Activated naive CD8-positive, alpha-beta T cell treated with anti-CD3 and anti-CD28 coated beads for 36 hours (primary cell): Measurements from ENCODE around the gene DOCK2. TPM values are rescaled to one million over a fixed set of nuclear protein-coding genes. Genes with fewer than 3 reads are reported as not detected.

Source experiments
- DNase-seq: peaks from one replicate; pipeline ENCODE4 v3.0.0; 2021
- H3K27ac Mint-ChIP-seq: one replicate; pipeline ENCODE4 v1.8.0; 2022; ENCODE audit warnings: mild to moderate bottlenecking, moderate library complexity, mixed read lengths
- H3K27me3 Mint-ChIP-seq: one replicate; pipeline ENCODE4 v1.8.0; 2022; ENCODE audit warnings: mild to moderate bottlenecking, mixed read lengths
- H3K36me3 Mint-ChIP-seq: one replicate; pipeline ENCODE4 v1.8.0; 2021; ENCODE audit warnings: mild to moderate bottlenecking, mixed read lengths
- H3K4me1 Mint-ChIP-seq: one replicate; pipeline ENCODE4 v1.8.0; 2021; ENCODE audit warnings: mixed read lengths
- H3K4me3 Mint-ChIP-seq: one replicate; pipeline ENCODE4 v1.8.0; 2022; ENCODE audit warnings: mild to moderate bottlenecking, moderate library complexity, mixed read lengths
- H3K9me3 Mint-ChIP-seq: one replicate; pipeline ENCODE4 v1.8.0; 2022; ENCODE audit warnings: mixed read lengths
- total RNA-seq, 2 experiments: library from RNA; stranded (reverse); gene quantifications; one replicate each; pipeline ENCODE4 v1.2.3, GENCODE V29; 2021

Gene DOCK2
- total RNA-seq, 2 experiments from 2014 or later: 149 TPM

GRCh38 chr5:169629847-169630548 lies 7.1 kb upstream of the DOCK2 start:
- no peak overlapping the region for H3K27ac Mint-ChIP-seq
- DNase-seq: no peak

GRCh38 chr5:169631360-169631759 lies 5.7 kb upstream of the DOCK2 start:
- no peaks in the 10 kb centered on the region for H3K36me3 Mint-ChIP-seq
- peaks cover 4% of the 10 kb centered on the region for H3K4me1 Mint-ChIP-seq
- no peak for DNase-seq
- no peak overlapping the region for H3K27ac Mint-ChIP-seq
- H3K27me3 Mint-ChIP-seq: no peaks in the 10 kb centered on the region
- H3K9me3 Mint-ChIP-seq: peaks cover 3% of the 10 kb centered on the region
- H3K4me3 Mint-ChIP-seq: no peak overlapping the region

More at GRCh38 chr5:169629847-169630548, 7.1 kb upstream of the DOCK2 start:
- H3K27me3 Mint-ChIP-seq: peaks cover 2% of the 10 kb centered on the region
- H3K4me3 Mint-ChIP-seq: no peak overlapping the region
- H3K36me3 Mint-ChIP-seq: no peaks in the 10 kb centered on the region
- peaks cover 5% of the 10 kb centered on the region for H3K9me3 Mint-ChIP-seq
- H3K4me1 Mint-ChIP-seq: peaks cover 4% of the 10 kb centered on the region

GRCh38 chr5:169632946-169633345 lies 4.1 kb upstream of the DOCK2 start:
- Mint-ChIP-seq H3K36me3 (peaks cover 5% of the 10 kb centered on the region), H3K4me3 (no peak overlapping the region), H3K4me1 (peaks cover 8% of the 10 kb centered on the region), H3K9me3 (peaks cover 3% of the 10 kb centered on the region), H3K27ac (no peak overlapping the region), H3K27me3 (no peaks in the 10 kb centered on the region)
- no peak for DNase-seq

GRCh38 chr5:169634606-169635005 lies 2.5 kb upstream of the DOCK2 start:
- peaks cover 24% of the 10 kb centered on the region for H3K4me1 Mint-ChIP-seq
- no peak for DNase-seq
- no peak overlapping the region for H3K4me3 Mint-ChIP-seq
- peaks cover 21% of the 10 kb centered on the region for H3K36me3 Mint-ChIP-seq
- no peaks in the 10 kb centered on the region for H3K27me3 Mint-ChIP-seq
- H3K9me3 Mint-ChIP-seq: peaks cover 11% of the 10 kb centered on the region
- H3K27ac Mint-ChIP-seq: no peak overlapping the region

- Mint-ChIP-seq H3K4me1 (peaks cover 31% of the 10 kb centered on the region), H3K27me3 (no peaks in the 10 kb centered on the region)
Measured at GRCh38 chr5:169635936-169636335, 1.1 kb upstream of the DOCK2 start.

GRCh38 chr5:169636477-169637084 lies 494 bp upstream of the DOCK2 start:
- H3K9me3 Mint-ChIP-seq: peaks cover 12% of the 10 kb centered on the region
- peaks cover 39% of the 10 kb centered on the region for H3K36me3 Mint-ChIP-seq
- DNase-seq: no peak
- H3K4me3 Mint-ChIP-seq: peak overlapping the region; percentile 94
- no peaks in the 10 kb centered on the region for H3K27me3 Mint-ChIP-seq
- peak overlapping the region; percentile 95 for H3K27ac Mint-ChIP-seq
- peaks cover 38% of the 10 kb centered on the region for H3K4me1 Mint-ChIP-seq

More at GRCh38 chr5:169635936-169636335, 1.1 kb upstream of the DOCK2 start:
- H3K4me3 Mint-ChIP-seq: peak overlapping the region; percentile 48
- H3K27ac Mint-ChIP-seq: no peak overlapping the region
- peaks cover 33% of the 10 kb centered on the region for H3K36me3 Mint-ChIP-seq
- peaks cover 12% of the 10 kb centered on the region for H3K9me3 Mint-ChIP-seq
- DNase-seq: no peak

- H3K27ac Mint-ChIP-seq: peak overlapping the region; percentile 95
- peaks cover 42% of the 10 kb centered on the region for H3K36me3 Mint-ChIP-seq
- H3K27me3 Mint-ChIP-seq: no peaks in the 10 kb centered on the region
- peak overlapping the region; percentile 94 for H3K4me3 Mint-ChIP-seq
- DNase-seq: peak; percentile 78
- peaks cover 12% of the 10 kb centered on the region for H3K9me3 Mint-ChIP-seq
- H3K4me1 Mint-ChIP-seq: peaks cover 45% of the 10 kb centered on the region
Measured at GRCh38 chr5:169637549-169638121, 560 bp downstream of the DOCK2 start.

- DNase-seq: no peak
- peaks cover 72% of the 10 kb centered on the region for H3K4me1 Mint-ChIP-seq
- no peak overlapping the region for H3K4me3 Mint-ChIP-seq
- H3K36me3 Mint-ChIP-seq: peaks cover 67% of the 10 kb centered on the region
- H3K9me3 Mint-ChIP-seq: peaks cover 9% of the 10 kb centered on the region
- no peaks in the 10 kb centered on the region for H3K27me3 Mint-ChIP-seq
- H3K27ac Mint-ChIP-seq: no peak overlapping the region
Measured at GRCh38 chr5:169641253-169641652, 4.2 kb downstream of the DOCK2 start.

GRCh38 chr5:169646856-169647255 lies 9.8 kb downstream of the DOCK2 start:
- H3K27ac Mint-ChIP-seq: no peak overlapping the region
- H3K4me1 Mint-ChIP-seq: peaks cover 88% of the 10 kb centered on the region
- no peaks in the 10 kb centered on the region for H3K27me3 Mint-ChIP-seq
- no peak for DNase-seq
- peaks cover 59% of the 10 kb centered on the region for H3K36me3 Mint-ChIP-seq
- H3K9me3 Mint-ChIP-seq: no peaks in the 10 kb centered on the region
- H3K4me3 Mint-ChIP-seq: no peak overlapping the region

GRCh38 chr5:169647566-169647965 lies 10.5 kb downstream of the DOCK2 start:
- Mint-ChIP-seq H3K36me3 (peaks cover 62% of the 10 kb centered on the region), H3K27ac (peak overlapping the region; percentile 2), H3K27me3 (no peaks in the 10 kb centered on the region), H3K4me3 (no peak overlapping the region), H3K4me1 (peaks cover 88% of the 10 kb centered on the region), H3K9me3 (no peaks in the 10 kb centered on the region)
- no peak for DNase-seq

GRCh38 chr5:169648725-169649310 lies 11.7 kb downstream of the DOCK2 start:
- Mint-ChIP-seq H3K9me3 (no peaks in the 10 kb centered on the region), H3K4me3 (no peak overlapping the region), H3K4me1 (peaks cover 92% of the 10 kb centered on the region), H3K36me3 (peaks cover 60% of the 10 kb centered on the region), H3K27ac (peak overlapping the region; percentile 43), H3K27me3 (no peaks in the 10 kb centered on the region)
- no peak for DNase-seq

GRCh38 chr5:169649486-169649885 lies 12.4 kb downstream of the DOCK2 start:
- Mint-ChIP-seq H3K36me3 (peaks cover 59% of the 10 kb centered on the region), H3K4me3 (no peak overlapping the region), H3K27ac (peak overlapping the region; percentile 70), H3K27me3 (no peaks in the 10 kb centered on the region), H3K4me1 (peaks cover 93% of the 10 kb centered on the region), H3K9me3 (no peaks in the 10 kb centered on the region)
- no peak for DNase-seq

- H3K27me3 Mint-ChIP-seq: no peaks in the 10 kb centered on the region
- H3K27ac Mint-ChIP-seq: peak overlapping the region; percentile 88
- no peak for DNase-seq
- peak overlapping the region; percentile 49 for H3K4me3 Mint-ChIP-seq
- peaks cover 93% of the 10 kb centered on the region for H3K4me1 Mint-ChIP-seq
- H3K9me3 Mint-ChIP-seq: no peaks in the 10 kb centered on the region
- H3K36me3 Mint-ChIP-seq: peaks cover 60% of the 10 kb centered on the region
Measured at GRCh38 chr5:169650701-169651331, 13.7 kb downstream of the DOCK2 start.

- peaks cover 60% of the 10 kb centered on the region for H3K36me3 Mint-ChIP-seq
Measured at GRCh38 chr5:169651526-169651925, 14.5 kb downstream of the DOCK2 start.

GRCh38 chr5:169652057-169652456 lies 15.0 kb downstream of the DOCK2 start:
- Mint-ChIP-seq H3K4me3 (no peak overlapping the region), H3K27ac (peak overlapping the region; percentile 14), H3K27me3 (no peaks in the 10 kb centered on the region), H3K9me3 (no peaks in the 10 kb centered on the region), H3K4me1 (peaks cover 93% of the 10 kb centered on the region), H3K36me3 (peaks cover 58% of the 10 kb centered on the region)
- DNase-seq: no peak

More at GRCh38 chr5:169651526-169651925, 14.5 kb downstream of the DOCK2 start:
- Mint-ChIP-seq H3K9me3 (no peaks in the 10 kb centered on the region), H3K27me3 (no peaks in the 10 kb centered on the region), H3K4me3 (peak overlapping the region; percentile 49), H3K27ac (peak overlapping the region; percentile 88), H3K4me1 (peaks cover 93% of the 10 kb centered on the region)
- no peak for DNase-seq
